BLaER1 (cell line): ENCODE results near the gene FNDC1.
"Not testable (repeated sequence)": the region's sequence is repeated elsewhere in the genome, so short reads cannot be mapped to it uniquely, and the experiment has no call there.

Experiments
- H3K27ac ChIP-seq: shearing (Covaris generic); formaldehyde crosslinking; 2 replicates; pipeline ENCODE4 v1.8.1; 2022
- H3K27me3 ChIP-seq: shearing (Covaris generic); formaldehyde crosslinking; 2 replicates; pipeline ENCODE4 v1.8.1; 2022
- H3K36me3 ChIP-seq: shearing (Covaris generic); formaldehyde crosslinking; 2 replicates; pipeline ENCODE4 v1.8.1; 2022
- H3K4me1 ChIP-seq: shearing (Covaris generic); formaldehyde crosslinking; 2 replicates; pipeline ENCODE4 v1.8.1; 2022
- H3K4me2 ChIP-seq: shearing (Covaris generic); formaldehyde crosslinking; 2 replicates; pipeline ENCODE4 v1.8.1; 2022
- H3K4me3 ChIP-seq: shearing (Covaris generic); formaldehyde crosslinking; 2 replicates; pipeline ENCODE4 v1.8.1; 2022
- H3K9ac ChIP-seq: shearing (Covaris generic); formaldehyde crosslinking; 2 replicates; pipeline ENCODE4 v1.8.1; 2022
- H3K9me3 ChIP-seq: shearing (Covaris generic); formaldehyde crosslinking; 2 replicates; pipeline ENCODE4 v1.8.1; 2022
- H4K20me1 ChIP-seq: shearing (Covaris generic); formaldehyde crosslinking; 2 replicates; pipeline ENCODE4 v1.8.1; 2022
- Cebpa-rat ChIP-seq: shearing (Covaris generic); IDR thresholded peaks from 2 replicates; pipeline ENCODE4 v1.8.1; 2022

The FNDC1 gene

DNA sequence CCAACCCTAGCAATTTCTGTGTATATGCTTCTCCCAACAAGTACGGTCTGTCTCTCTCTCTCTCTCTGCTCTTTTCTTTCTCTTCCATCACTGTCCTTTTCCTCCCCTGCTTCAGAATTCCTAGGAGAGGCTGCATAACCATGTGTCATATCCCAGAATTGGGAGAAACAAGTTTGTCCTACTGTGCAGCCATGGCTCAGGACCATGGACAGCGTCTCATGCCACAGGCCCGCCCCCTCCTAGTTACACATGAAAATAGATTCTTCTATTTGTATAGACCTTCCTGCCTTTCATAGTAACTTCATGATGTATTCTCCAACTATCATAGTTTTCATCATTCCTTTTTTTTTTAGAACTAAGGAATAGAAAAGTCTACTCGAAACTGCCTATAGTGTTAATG is 98.0 kb downstream of the FNDC1 start:
- Histone ChIP-seq H3K9me3 (no peaks in the 10 kb centered on the region), H3K4me1 (no peaks in the 10 kb centered on the region)
- no peak for TF ChIP-seq Cebpa-rat

DNA sequence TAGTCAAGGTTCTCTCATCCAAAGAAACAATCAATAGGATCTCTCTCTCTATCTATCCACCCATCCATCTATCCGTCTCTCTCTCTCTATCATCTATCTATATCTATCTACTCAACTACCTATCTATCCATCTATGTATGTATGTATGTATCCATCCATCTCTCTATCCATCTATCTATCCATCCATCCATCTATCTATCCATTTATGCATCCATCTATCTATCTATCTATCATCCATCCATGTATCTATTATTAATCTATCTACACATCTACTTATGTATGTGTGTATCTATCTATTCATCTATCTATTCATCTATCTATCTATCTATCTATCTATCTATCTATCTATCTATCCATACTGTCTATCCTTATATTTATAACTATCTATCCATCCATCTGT is 99.3 kb downstream of the FNDC1 start:
- Histone ChIP-seq H3K9ac (no peak overlapping the region), H3K27ac (no peak overlapping the region), H4K20me1 (no peaks in the 10 kb centered on the region), H3K9me3 (no peaks in the 10 kb centered on the region), H3K27me3 (no peaks in the 10 kb centered on the region), H3K4me3 (no peak overlapping the region), H3K36me3 (no peaks in the 10 kb centered on the region), H3K4me1 (no peaks in the 10 kb centered on the region), H3K4me2 (no peak overlapping the region)
- no peak for TF ChIP-seq Cebpa-rat

More for the DNA sequence above, 98.0 kb downstream of the FNDC1 start:
- H3K4me3 ChIP-seq, result no peak overlapping the region
- no peaks in the 10 kb centered on the region for H3K36me3 ChIP-seq
- H3K27me3 ChIP-seq, result no peaks in the 10 kb centered on the region
- H4K20me1 ChIP-seq, result no peaks in the 10 kb centered on the region
- H3K4me2 ChIP-seq, result no peak overlapping the region
- H3K27ac ChIP-seq, result no peak overlapping the region
- no peak overlapping the region for H3K9ac ChIP-seq

- no peaks in the 10 kb centered on the region for H3K36me3 ChIP-seq
- no peaks in the 10 kb centered on the region for H4K20me1 ChIP-seq
- no peak for TF ChIP-seq Cebpa-rat
- H3K9ac ChIP-seq, result no peak overlapping the region
- no peaks in the 10 kb centered on the region for H3K9me3 ChIP-seq
- H3K4me2 ChIP-seq, result no peak overlapping the region
- H3K27me3 ChIP-seq, result no peaks in the 10 kb centered on the region
- H3K27ac ChIP-seq, result no peak overlapping the region
- H3K4me1 ChIP-seq, result no peaks in the 10 kb centered on the region
- H3K4me3 ChIP-seq, result no peak overlapping the region
Observed at GRCh38 chr6:159271257-159271656, 102.1 kb downstream of the FNDC1 start.

DNA sequence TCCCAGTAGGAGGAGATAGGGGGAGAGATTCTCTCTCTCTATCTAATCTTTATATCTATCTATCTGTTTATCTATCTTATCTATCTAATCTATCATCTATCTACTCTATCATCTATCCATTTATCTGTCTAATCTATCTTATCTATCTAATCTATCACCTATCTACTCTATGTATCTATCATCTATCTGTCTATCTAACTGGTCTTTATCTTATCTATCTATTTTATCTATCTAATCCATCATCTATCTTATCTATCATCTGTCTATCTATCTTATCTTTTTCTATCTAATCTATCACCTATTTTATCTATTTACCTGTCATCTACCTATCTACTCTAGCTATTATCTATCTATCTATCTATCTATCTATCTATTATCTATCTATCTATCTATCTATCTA is 109.4 kb downstream of the FNDC1 start:
- Histone ChIP-seq H3K9me3 (no peaks in the 10 kb centered on the region), H3K36me3 (no peaks in the 10 kb centered on the region), H3K9ac (no peak overlapping the region), H3K4me3 (no peak overlapping the region), H3K27me3 (no peaks in the 10 kb centered on the region), H3K4me1 (no peaks in the 10 kb centered on the region), H3K4me2 (no peak overlapping the region), H4K20me1 (no peaks in the 10 kb centered on the region), H3K27ac (no peak overlapping the region)
- no peak for TF ChIP-seq Cebpa-rat

DNA sequence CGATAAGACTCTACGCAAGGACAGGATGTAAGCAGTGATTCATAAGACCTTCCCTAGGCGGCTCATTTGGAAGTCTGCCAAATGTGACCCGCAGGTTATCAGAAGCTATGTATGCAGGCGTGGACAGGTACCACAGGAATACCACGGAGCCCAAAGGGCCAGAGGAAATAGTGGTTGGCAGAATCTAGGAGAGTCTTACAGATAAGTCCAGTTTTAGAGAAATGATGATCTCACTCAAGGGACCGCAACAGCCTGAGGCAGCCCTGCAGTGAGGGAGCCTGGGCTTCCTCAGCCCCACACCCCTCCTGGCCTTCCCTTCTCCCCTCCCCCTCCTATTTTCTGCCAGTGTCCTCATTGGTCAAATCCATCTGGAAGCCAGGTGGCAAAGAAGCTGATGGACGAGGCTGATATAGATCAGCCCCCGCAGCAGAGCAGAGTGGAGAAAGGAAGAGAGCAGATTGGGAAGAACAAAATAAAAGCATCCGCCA is 110.6 kb downstream of the FNDC1 start:
- Histone ChIP-seq H3K36me3 (no peaks in the 10 kb centered on the region), H3K4me3 (no peak overlapping the region), H4K20me1 (no peaks in the 10 kb centered on the region), H3K9me3 (no peaks in the 10 kb centered on the region), H3K9ac (no peak overlapping the region), H3K4me2 (no peak overlapping the region), H3K27ac (no peak overlapping the region), H3K27me3 (no peaks in the 10 kb centered on the region), H3K4me1 (no peaks in the 10 kb centered on the region)
- TF ChIP-seq Cebpa-rat, result no peak

GRCh38 chr6:159282421-159282820 is 113.2 kb downstream of the FNDC1 start:
- H3K9me3 ChIP-seq, result no peaks in the 10 kb centered on the region
- no peak overlapping the region for H3K27ac ChIP-seq
- H3K4me1 ChIP-seq, result no peaks in the 10 kb centered on the region
- H3K36me3 ChIP-seq, result no peaks in the 10 kb centered on the region
- no peak for TF ChIP-seq Cebpa-rat
- no peaks in the 10 kb centered on the region for H4K20me1 ChIP-seq
- H3K9ac ChIP-seq, result no peak overlapping the region
- no peaks in the 10 kb centered on the region for H3K27me3 ChIP-seq
- no peak overlapping the region for H3K4me2 ChIP-seq
- no peak overlapping the region for H3K4me3 ChIP-seq

- not testable (repeated sequence) for H3K27me3 ChIP-seq, H4K20me1 ChIP-seq, H3K4me2 ChIP-seq, H3K4me1 ChIP-seq, H3K9me3 ChIP-seq, H3K36me3 ChIP-seq, H3K27ac ChIP-seq, H3K9ac ChIP-seq, H3K4me3 ChIP-seq
Observed at GRCh38 chr6:159284661-159285060, 115.5 kb downstream of the FNDC1 start.

GRCh38 chr6:159298840-159299239 is 129.6 kb downstream of the FNDC1 start:
- Histone ChIP-seq H3K36me3 (no peaks in the 10 kb centered on the region), H3K4me1 (no peaks in the 10 kb centered on the region), H3K4me3 (no peak overlapping the region), H3K4me2 (no peak overlapping the region), H3K27me3 (no peaks in the 10 kb centered on the region), H3K27ac (no peak overlapping the region), H4K20me1 (no peaks in the 10 kb centered on the region), H3K9ac (no peak overlapping the region), H3K9me3 (no peaks in the 10 kb centered on the region)
- no peak for TF ChIP-seq Cebpa-rat

DNA sequence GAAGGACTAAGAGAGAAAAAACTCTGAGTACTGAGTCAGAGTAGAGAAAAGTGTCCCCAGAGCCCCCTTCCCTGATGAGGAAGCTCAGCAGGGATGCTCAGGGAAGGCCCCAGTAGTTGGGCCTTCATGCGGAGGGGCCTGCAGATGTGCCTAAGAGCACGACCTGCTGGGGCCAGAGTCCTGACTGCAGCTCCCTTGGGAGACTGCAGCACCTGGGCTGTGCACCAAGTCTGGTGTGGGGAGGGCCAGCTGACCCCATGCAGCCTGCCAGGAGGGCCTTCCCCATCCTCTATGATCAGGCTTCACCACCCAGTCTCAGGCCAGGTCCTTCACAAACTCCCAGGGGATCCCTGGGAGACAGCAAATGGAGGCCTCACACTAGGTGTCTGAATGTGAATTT is 130.4 kb downstream of the FNDC1 start:
- H3K27ac ChIP-seq, result no peak overlapping the region
- H3K4me2 ChIP-seq, result no peak overlapping the region
- no peak overlapping the region for H3K4me3 ChIP-seq
- H3K4me1 ChIP-seq, result no peaks in the 10 kb centered on the region
- no peaks in the 10 kb centered on the region for H3K36me3 ChIP-seq
- TF ChIP-seq Cebpa-rat, result no peak
- H3K9ac ChIP-seq, result no peak overlapping the region
- H3K27me3 ChIP-seq, result no peaks in the 10 kb centered on the region
- no peaks in the 10 kb centered on the region for H4K20me1 ChIP-seq
- H3K9me3 ChIP-seq, result no peaks in the 10 kb centered on the region

- no peaks in the 10 kb centered on the region for H3K36me3 ChIP-seq
- no peaks in the 10 kb centered on the region for H4K20me1 ChIP-seq
- H3K27me3 ChIP-seq, result no peaks in the 10 kb centered on the region
- no peak overlapping the region for H3K9ac ChIP-seq
- H3K27ac ChIP-seq, result no peak overlapping the region
- no peak overlapping the region for H3K4me2 ChIP-seq
- H3K9me3 ChIP-seq, result no peaks in the 10 kb centered on the region
- no peak for TF ChIP-seq Cebpa-rat
- no peak overlapping the region for H3K4me3 ChIP-seq
- H3K4me1 ChIP-seq, result no peaks in the 10 kb centered on the region
Observed at GRCh38 chr6:159301277-159301676, 132.1 kb downstream of the FNDC1 start.

DNA sequence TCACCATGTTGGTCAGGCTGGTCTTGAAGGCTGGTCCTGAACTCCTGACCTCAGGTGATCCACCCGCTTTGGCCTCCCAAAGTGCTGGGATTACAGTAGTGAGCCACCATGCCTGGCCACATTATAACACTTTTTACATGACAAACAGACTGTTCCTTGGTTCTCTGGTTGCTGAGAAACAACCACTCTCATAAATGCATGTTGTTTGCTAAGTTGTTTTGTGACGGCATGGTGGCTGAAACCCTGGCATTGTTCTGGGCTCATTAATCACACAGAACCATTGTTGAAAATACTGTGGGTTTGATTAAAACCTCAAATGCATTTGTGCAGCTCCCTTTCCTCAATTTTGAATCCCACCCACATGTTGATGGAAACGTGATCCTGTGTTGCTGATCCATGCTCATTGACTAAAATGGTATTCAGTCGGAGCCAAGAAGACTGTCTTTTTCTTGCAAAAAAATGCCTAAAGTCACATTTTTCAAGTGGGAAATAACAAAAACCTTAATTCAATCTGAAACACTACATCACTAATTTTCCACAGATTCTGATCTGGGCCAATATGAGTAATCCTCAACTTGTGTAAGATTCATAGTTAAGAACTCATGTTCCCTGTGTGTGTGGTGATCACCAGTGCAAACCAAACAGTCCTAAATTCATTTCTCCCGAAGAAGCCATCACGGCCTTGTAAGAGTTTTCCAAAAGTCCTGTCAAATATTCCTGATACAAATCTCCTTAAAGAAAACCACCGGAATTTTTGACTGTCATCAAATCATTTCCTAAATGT is 132.8 kb downstream of the FNDC1 start:
- no peak overlapping the region for H3K4me3 ChIP-seq
- H4K20me1 ChIP-seq, result no peaks in the 10 kb centered on the region
- H3K4me1 ChIP-seq, result no peaks in the 10 kb centered on the region
- no peaks in the 10 kb centered on the region for H3K9me3 ChIP-seq
- H3K36me3 ChIP-seq, result no peaks in the 10 kb centered on the region
- H3K4me2 ChIP-seq, result no peak overlapping the region
- H3K27ac ChIP-seq, result no peak overlapping the region
- no peaks in the 10 kb centered on the region for H3K27me3 ChIP-seq
- no peak overlapping the region for H3K9ac ChIP-seq
- no peak for TF ChIP-seq Cebpa-rat
